HEK293T (cell line): Measurements from ENCODE around the gene JMJD7.

ENCODE experiments used
- CTCF ChIA-PET: fragments of 350-600 bp; formaldehyde crosslinking; extraction: SDS; loops from one replicate; lab custom pipeline; 2021; ENCODE audit warnings: antibody characterized with exemption, inconsistent platforms; lab: Yijun Ruan, JAX
- POLR2A ChIA-PET: fragments of 350-600 bp; formaldehyde crosslinking; extraction: SDS; loops from one replicate; lab custom pipeline; 2020; ENCODE audit warnings: antibody characterized with exemption, inconsistent platforms; lab: Yijun Ruan, JAX
- DNase-seq: peaks from one replicate; pipeline ENCODE4 v3.0.0; 2012; ENCODE audit warnings: mixed read lengths; ENCODE audit errors: extremely low spot score
- ARNT ChIP-seq: fragments of 450-650 bp; IDR thresholded peaks from 2 replicates; pipeline ENCODE4 v1.6.1; 2017; ENCODE audit warnings: mild to moderate bottlenecking
- BHLHE40 ChIP-seq: fragments of 450-650 bp; IDR thresholded peaks from 2 replicates; pipeline ENCODE4 v1.6.1; 2016; ENCODE audit warnings: mild to moderate bottlenecking, moderate library complexity, borderline replicate concordance
- CTBP1 ChIP-seq: fragments of 450-650 bp; IDR thresholded peaks from 2 replicates; pipeline ENCODE4 v1.6.1; 2016; ENCODE audit warnings: borderline replicate concordance
- ELF4 ChIP-seq: fragments of 450-650 bp; IDR thresholded peaks from 2 replicates; pipeline ENCODE4 v1.6.1; 2017; ENCODE audit warnings: antibody characterized with exemption
- FOXA1 ChIP-seq: fragments of 450-650 bp; IDR thresholded peaks from 2 replicates; pipeline ENCODE4 v1.6.1; 2016; ENCODE audit warnings: mild to moderate bottlenecking
- FOXK2 ChIP-seq: fragments of 450-650 bp; IDR thresholded peaks from 2 replicates; pipeline ENCODE4 v1.6.1; 2016; ENCODE audit warnings: mild to moderate bottlenecking
- FOXM1 ChIP-seq: fragments of 450-650 bp; IDR thresholded peaks from 2 replicates; pipeline ENCODE4 v1.6.1; 2017; ENCODE audit warnings: mild to moderate bottlenecking, borderline replicate concordance
- HDGF ChIP-seq: fragments of 450-650 bp; IDR thresholded peaks from 2 replicates; pipeline ENCODE4 v1.6.1; 2017; ENCODE audit warnings: antibody characterized with exemption, borderline replicate concordance
- L3MBTL2 ChIP-seq: fragments of 450-650 bp; conservative IDR thresholded peaks from 2 replicates; pipeline ENCODE4 v1.6.1; 2016; ENCODE audit warnings: mild to moderate bottlenecking
- LEF1 ChIP-seq: fragments of 450-650 bp; IDR thresholded peaks from 2 replicates; pipeline ENCODE4 v1.6.1; 2017; ENCODE audit warnings: mild to moderate bottlenecking, borderline replicate concordance
- NFRKB ChIP-seq: fragments of 450-650 bp; IDR thresholded peaks from 2 replicates; pipeline ENCODE4 v1.6.1; 2016; ENCODE audit warnings: mild to moderate bottlenecking, moderate library complexity
- PKNOX1 ChIP-seq: fragments of 450-650 bp; IDR thresholded peaks from 2 replicates; pipeline ENCODE4 v1.6.1; 2016
- SP1 ChIP-seq: fragments of 450-650 bp; IDR thresholded peaks from 2 replicates; pipeline ENCODE4 v1.6.1; 2017
- SUZ12 ChIP-seq: fragments of 450-650 bp; IDR thresholded peaks from 2 replicates; pipeline ENCODE4 v1.6.1; 2016; ENCODE audit warnings: mild to moderate bottlenecking
- TARDBP ChIP-seq: fragments of 450-650 bp; IDR thresholded peaks from 2 replicates; pipeline ENCODE4 v1.6.1; 2016
- ZNF384 ChIP-seq: fragments of 450-650 bp; IDR thresholded peaks from 2 replicates; pipeline ENCODE4 v1.6.1; 2016

JMJD7 gene

GRCh38 chr15:41798607-41799487 lies 29.0 kb upstream of the JMJD7 start:
- CTCF ChIA-PET = no interaction called here
- POLR2A ChIA-PET = no interaction called here
- TF ChIP-seq LEF1 (no peak), FOXK2 (no peak), L3MBTL2 (no peak), FOXM1 (no peak), PKNOX1 (no peak), ZNF384 (no peak), ARNT (no peak), CTBP1 (no peak), NFRKB (no peak), TARDBP (no peak), BHLHE40 (no peak), FOXA1 (no peak), SUZ12 (no peak), SP1 (no peak), HDGF (no peak), ELF4 (no peak)
- DNase-seq = no peak

GRCh38 chr15:41799488-41799805 lies 28.4 kb upstream of the JMJD7 start:
- ChIA-PET CTCF (interaction anchor here (0.6 kb wide), 1 partner anchor 285 kb away, joined by 3 read pairs; no protein-coding TSS in a partner anchor), POLR2A (no interaction called here)
- no peak for DNase-seq
- TF ChIP-seq FOXA1 (no peak), TARDBP (no peak), HDGF (no peak)

GRCh38 chr15:41801185-41801584 lies 26.7 kb upstream of the JMJD7 start:
- ChIA-PET POLR2A (no interaction called here), CTCF (interaction anchor here (0.7 kb wide), 1 partner anchor 92 kb away, joined by 3 read pairs; no protein-coding TSS in a partner anchor)
- DNase-seq = no peak
- TF ChIP-seq ELF4 (no peak), LEF1 (no peak), NFRKB (no peak), L3MBTL2 (no peak), TARDBP (no peak), CTBP1 (no peak), SUZ12 (no peak), ARNT (no peak), HDGF (no peak), PKNOX1 (no peak), FOXM1 (no peak), SP1 (no peak), BHLHE40 (no peak), ZNF384 (no peak), FOXK2 (no peak), FOXA1 (no peak)

GRCh38 chr15:41801850-41802455 lies 25.9 kb upstream of the JMJD7 start:
- ChIA-PET CTCF (interaction anchor here (1.5 kb wide), 1 partner anchor 27 kb away, joined by 5 read pairs; the partner anchor contains the start of gene MAPKBP1), POLR2A (no interaction called here)
- TF ChIP-seq TARDBP (no peak), NFRKB (no peak), L3MBTL2 (no peak), SP1 (no peak), ARNT (no peak), FOXM1 (no peak), CTBP1 (no peak), FOXK2 (no peak), ZNF384 (no peak)
- no peak for DNase-seq

- ChIA-PET POLR2A (no interaction called here), CTCF (no interaction called here)
- no peak for DNase-seq
- TF ChIP-seq L3MBTL2 (no peak), FOXA1 (no peak), SUZ12 (no peak), BHLHE40 (no peak), FOXK2 (no peak), ARNT (no peak), PKNOX1 (no peak), ZNF384 (no peak), CTBP1 (no peak), SP1 (no peak)
Measured at GRCh38 chr15:41804361-41804760, 23.5 kb upstream of the JMJD7 start.

- ChIA-PET POLR2A (interaction anchor here (1.0 kb wide), 1 partner anchor 12 kb away, joined by 3 read pairs; no protein-coding TSS in a partner anchor), CTCF (no interaction called here)
- no peak for DNase-seq
- no peak for TF ChIP-seq HDGF
- TF ChIP-seq L3MBTL2 = no peak
- no peak for TF ChIP-seq ZNF384
- TF ChIP-seq FOXK2 = no peak
- no peak for TF ChIP-seq NFRKB
- TF ChIP-seq LEF1 = no peak
- TF ChIP-seq FOXM1 = no peak
- no peak for TF ChIP-seq ARNT
- TF ChIP-seq TARDBP = no peak
Measured at GRCh38 chr15:41804916-41805666, 22.8 kb upstream of the JMJD7 start.
